ENCODE data around the gene SYNPO.

The SYNPO gene

GRCh38 chr5:150653762-150654556 is 13.5 kb downstream of the SYNPO start:
- H3K4me3 ChIP-seq (ENCODE audit: low read depth, low read length): no peak overlapping the region

GRCh38 chr5:150655221-150655620 is 14.8 kb downstream of the SYNPO start:
- H3K4me3 ChIP-seq (ENCODE audit: low read depth, low read length): no peak overlapping the region

- H3K4me3 ChIP-seq (ENCODE audit: low read depth, low read length): peak overlapping the region; percentile 58
Observed at GRCh38 chr5:150656191-150657132, 16.0 kb downstream of the SYNPO start.

- H3K4me3 ChIP-seq (ENCODE audit: low read depth, low read length): no peak overlapping the region
Observed at GRCh38 chr5:150658121-150658520, 17.7 kb downstream of the SYNPO start.

GRCh38 chr5:150658699-150659265 is 18.3 kb downstream of the SYNPO start:
- H3K4me3 ChIP-seq (ENCODE audit: low read depth, low read length): no peak overlapping the region

- no peak overlapping the region for H3K4me3 ChIP-seq (ENCODE audit: low read depth, low read length)
Observed at GRCh38 chr5:150659360-150660107, 19.1 kb downstream of the SYNPO start.

- no peak overlapping the region for H3K4me3 ChIP-seq (ENCODE audit: low read depth, low read length)
Observed at GRCh38 chr5:150660108-150660831, 19.8 kb downstream of the SYNPO start.

- no peak within 1 kb of the TSS for H3K4me3 ChIP-seq (ENCODE audit: low read depth, low read length)
Observed at GRCh38 chr5:150661086-150661485, 20.6 kb downstream of the SYNPO start, which contains the start of gene MYOZ3. TSS of gene MYOZ3 (plus strand) at chr5:150661251. CDS start at chr5:150662942, 1,691 bp downstream.

- no peak overlapping the region for H3K4me3 ChIP-seq (ENCODE audit: low read depth, low read length)
Observed at GRCh38 chr5:150661821-150662596, 21.5 kb downstream of the SYNPO start.

GRCh38 chr5:150662731-150663516 is 22.5 kb downstream of the SYNPO start:
- H3K4me3 ChIP-seq (ENCODE audit: low read depth, low read length): no peak overlapping the region

- no peak overlapping the region for H3K4me3 ChIP-seq (ENCODE audit: low read depth, low read length)
Observed at GRCh38 chr5:150663936-150664335, 23.5 kb downstream of the SYNPO start.

GRCh38 chr5:150665044-150665443 is 24.6 kb downstream of the SYNPO start:
- no peak overlapping the region for H3K4me3 ChIP-seq (ENCODE audit: low read depth, low read length)

- H3K4me3 ChIP-seq (ENCODE audit: low read depth, low read length): no peak overlapping the region
Observed at GRCh38 chr5:150670275-150670947, 30.0 kb downstream of the SYNPO start.

- H3K4me3 ChIP-seq (ENCODE audit: low read depth, low read length): peak overlapping the region; percentile 89
Observed at GRCh38 chr5:150670948-150671310, 30.5 kb downstream of the SYNPO start.

- H3K4me3 ChIP-seq (ENCODE audit: low read depth, low read length): peak overlapping the region; percentile 89
Observed at GRCh38 chr5:150671509-150672236, 31.2 kb downstream of the SYNPO start.

GRCh38 chr5:150672237-150672883 is 31.9 kb downstream of the SYNPO start:
- H3K4me3 ChIP-seq (ENCODE audit: low read depth, low read length): peak overlapping the region; percentile 89

GRCh38 chr5:150672884-150673275 is 32.4 kb downstream of the SYNPO start:
- peak overlapping the region; percentile 89 for H3K4me3 ChIP-seq (ENCODE audit: low read depth, low read length)

All from iPS-11a (cell line).